K562 (cell line): Measurements from ENCODE around the gene ANKRD27. TPM values are rescaled to one million over a fixed set of nuclear protein-coding genes. Genes with fewer than 3 reads are reported as not detected.

Experiments
- ATF2 ChIP-seq: sonication (generic); formaldehyde crosslinking; IDR thresholded peaks from 2 replicates; pipeline ENCODE4 v1.8.1; 2022; ENCODE audit warnings: missing genetic modification reagents
- BCL6 ChIP-seq: fragments of 250-450 bp; sonication (Bioruptor Pico); IDR thresholded peaks from 2 replicates; pipeline ENCODE4 v1.4.0; 2020
- BDP1 ChIP-seq: IDR thresholded peaks from 3 replicates; pipeline ENCODE4 v1.6.1; 2011; ENCODE audit not compliant: insufficient read length, insufficient read depth
- CREM ChIP-seq: IDR thresholded peaks from 2 replicates; pipeline ENCODE4 v1.6.1; 2014; ENCODE audit warnings: antibody characterized with exemption, low read depth
- E2F4 ChIP-seq: sonication (generic); formaldehyde crosslinking; IDR thresholded peaks from 2 replicates; pipeline ENCODE4 v1.8.0; 2022; ENCODE audit warnings: mild to moderate bottlenecking, low read depth, missing genetic modification reagents
- FIP1L1 ChIP-seq: fragments of 200-400 bp; formaldehyde crosslinking; IDR thresholded peaks from 2 replicates; pipeline ENCODE4 v1.6.1; 2018; ENCODE audit warnings: mild to moderate bottlenecking, low read depth, low read length; ENCODE audit not compliant: poor library complexity, severe bottlenecking
- FUS ChIP-seq: fragments of 200-400 bp; formaldehyde crosslinking; optimal IDR thresholded peaks from 2 replicates; pipeline ENCODE3; 2017; ENCODE audit warnings: low read depth, low read length
- GABPB1 ChIP-seq: sonication (generic); formaldehyde crosslinking; IDR thresholded peaks from 2 replicates; pipeline ENCODE4 v1.8.0; 2022; ENCODE audit warnings: mild to moderate bottlenecking, missing genetic modification reagents
- MTA3 ChIP-seq: fragments of 450-650 bp; formaldehyde crosslinking; IDR thresholded peaks from 2 replicates; pipeline ENCODE4 v1.6.1; 2017; ENCODE audit warnings: mild to moderate bottlenecking, borderline replicate concordance
- NONO ChIP-seq, 2 experiments: fragments of 200-400 bp in 1 of 2; fragments of 450-650 bp in 1 of 2; formaldehyde crosslinking in 1 of 2; IDR thresholded peaks; 2 replicates each; pipeline ENCODE4 v1.6.1; 2017; ENCODE audit warnings: low read depth in 2 of 2, mild to moderate bottlenecking in 2 of 2, moderate library complexity in 2 of 2, low read length in 1 of 2
- SP1 ChIP-seq: sonication (generic); formaldehyde crosslinking; IDR thresholded peaks from 2 replicates; pipeline ENCODE4 v1.8.1; 2022; ENCODE audit warnings: mild to moderate bottlenecking, missing genetic modification reagents
- ZC3H4 ChIP-seq: sonication (generic); formaldehyde crosslinking; IDR thresholded peaks from 2 replicates; pipeline ENCODE4 v1.9.0; 2021; ENCODE audit warnings: missing genetic modification reagents, borderline replicate concordance
- ZNF12 ChIP-seq: sonication (generic); formaldehyde crosslinking; IDR thresholded peaks from 2 replicates; pipeline ENCODE4 v1.4.0; 2020; ENCODE audit warnings: mild to moderate bottlenecking, missing genetic modification reagents
- ZNF165 ChIP-seq: fragments of 250-450 bp; sonication (Bioruptor Pico); IDR thresholded peaks from 2 replicates; pipeline ENCODE4 v1.4.0; 2020; ENCODE audit warnings: borderline replicate concordance
- ZNF583 ChIP-seq: fragments of 250-450 bp; sonication (Bioruptor Pico); IDR thresholded peaks from 2 replicates; pipeline ENCODE4 v1.4.0; 2020
- ZNF592 ChIP-seq: fragments of 450-650 bp; IDR thresholded peaks from 2 replicates; pipeline ENCODE4 v1.6.1; 2017; ENCODE audit warnings: antibody characterized with exemption, mild to moderate bottlenecking
- ZNF740 ChIP-seq, 3 experiments: fragments of 200-800 bp in 1 of 3; sonication (Bioruptor generic) in 1 of 3; sonication (generic) in 1 of 3; formaldehyde crosslinking in 1 of 3; IDR thresholded peaks; 2 replicates each; pipeline versions ENCODE4 v1.6.1 to v1.8.0; 2016 to 2022; ENCODE audit warnings: mild to moderate bottlenecking in 2 of 3, missing compliant biosample characterization in 2 of 3, missing genetic modification characterization in 2 of 3, missing genetic modification reagents in 1 of 3
- polyA plus RNA-seq, 8 experiments: library from polyadenylated mRNA; depleted of rRNA in 4 of 8; stranded (reverse) in 5 of 8; unstranded in 3 of 8; fragments of >200 nt; fragmentation: Nextera tagmentation in 2 of 8; fragmentation: Illumina TruSeq in 1 of 8; extraction: Ambion mirVana in 2 of 8; extraction: Trizol in 1 of 8; gene quantifications; 2 replicates each; pipeline versions ENCODE4 v1.2.1 to v1.2.3, GENCODE V29; 2011 to 2014; ENCODE audit warnings: inconsistent platforms in 1 of 8, missing spikeins in 1 of 8
- total RNA-seq, 7 experiments: library from RNA; depleted of rRNA in 6 of 7; stranded (reverse); fragments of >200 nt in 6 of 7; fragmentation: Illumina TruSeq in 2 of 7; extraction: Trizol in 2 of 7; gene quantifications; 2 replicates each; pipeline versions ENCODE4 v1.2.1 to v1.2.3, GENCODE V29; 2011 to 2021; ENCODE audit warnings: low replicate concordance in 1 of 7

Gene ANKRD27
- total and polyA plus RNA-seq, 9 of the 15 experiments (the other 6 are each of a cell fraction or from before 2014, with no cell fraction given): 5.3 to 71.3 (median 54.2) TPM

GRCh38 chr19:32691952-32692726 lies 17.2 kb upstream of the ANKRD27 start (continued):
- TF ChIP-seq ATF2 (CRISPR knock-in tag): 0 out of 2 replicates have a peak, but pooled peaks have one; percentile 56
- TF ChIP-seq NONO (IDR thresholded peaks at IDR 0.05; ENCODE audit: low read depth in 2 of 2, low read length in 1 of 2): peak; percentile 57 to 75; a peak in 3 of 4 replicates
- peak; percentile 89 for TF ChIP-seq ZNF592
- TF ChIP-seq ZNF165: no peak
- TF ChIP-seq ZNF740 (CRISPR knock-in tag; IDR thresholded peaks at IDR 0.05): 0 out of 2 replicates have a peak, but pooled peaks have one; percentile 26
- no peak for TF ChIP-seq ZNF740 (tag; IDR thresholded peaks at IDR 0.05)
- TF ChIP-seq E2F4: 0 out of 2 replicates have a peak, but pooled peaks have one; percentile 38
- TF ChIP-seq GABPB1: peak; percentile 55
- TF ChIP-seq FIP1L1: peak; percentile 94
- peak; percentile 56; the same call in 1 of the 2 replicates for TF ChIP-seq MTA3
- peak; percentile 17; the same call in 1 of the 2 replicates for TF ChIP-seq BCL6 (CRISPR knock-in tag)
- no peak; the same call in 1 of the 2 replicates for TF ChIP-seq ZNF583 (CRISPR knock-in tag)
- TF ChIP-seq BDP1: no peak
- peak; percentile 93 for TF ChIP-seq CREM
- peak; percentile 12; the same call in 1 of the 2 replicates for TF ChIP-seq SP1 (CRISPR knock-in tag)
- TF ChIP-seq FUS: peak; percentile 88
- TF ChIP-seq ZNF12 (CRISPR knock-in tag): peak; percentile 76; the same call in 1 of the 2 replicates
- TF ChIP-seq ZC3H4 (CRISPR knock-in tag): peak; percentile 88
